Fibroblast of pulmonary artery (primary cell): ENCODE data around the gene STAMBPL1.
A peak's percentile ranks its signal among the peaks of the same experiment; 100 is the strongest.

ENCODE experiments used
- DNase-seq: peaks from one replicate; pipeline ENCODE4 v3.0.0-alpha.2; 2010; ENCODE audit warnings: low read depth
- H3K4me3 ChIP-seq: replicated peaks from 2 replicates; pipeline ENCODE4 v1.5.1; 2011; ENCODE audit warnings: low read depth, mild to moderate bottlenecking, control low read depth, low read length, moderate library complexity
- CTCF ChIP-seq: IDR thresholded peaks from 2 replicates; pipeline ENCODE4 v1.5.1; 2011; ENCODE audit warnings: mild to moderate bottlenecking, control low read depth, low read length, inconsistent platforms; ENCODE audit errors: missing control alignments

STAMBPL1 gene

GRCh38 chr10:88881922-88882645, 2.0 kb downstream of the STAMBPL1 start:
- TF ChIP-seq CTCF = no peak
- H3K4me3 ChIP-seq = peak overlapping the region; percentile 11
- no peak for DNase-seq

- H3K4me3 ChIP-seq = peak overlapping the region; percentile 11
- peak; percentile 69 for DNase-seq
These were observed 2.8 kb downstream of the STAMBPL1 start for GRCh38 chr10:88882646-88883447.

GRCh38 chr10:88883448-88883809, 3.4 kb downstream of the STAMBPL1 start:
- no peak for DNase-seq
- no peak for TF ChIP-seq CTCF
- no peak overlapping the region for H3K4me3 ChIP-seq

GRCh38 chr10:88886557-88886956, 6.5 kb downstream of the STAMBPL1 start:
- TF ChIP-seq CTCF = no peak
- DNase-seq = no peak
- no peak overlapping the region for H3K4me3 ChIP-seq

GRCh38 chr10:88888810-88889445, 8.9 kb downstream of the STAMBPL1 start:
- H3K4me3 ChIP-seq = no peak overlapping the region
- no peak for DNase-seq
- no peak for TF ChIP-seq CTCF

- no peak for TF ChIP-seq CTCF
- no peak for DNase-seq
- H3K4me3 ChIP-seq = no peak overlapping the region
These were observed 9.7 kb downstream of the STAMBPL1 start for GRCh38 chr10:88889559-88890337.
